ACHN (cell line): Measurements from ENCODE around the gene SRP9.
A peak's percentile ranks its signal among the peaks of the same experiment; 100 is the strongest.
"Not testable (repeated sequence)": the region's sequence is repeated elsewhere in the genome, so short reads cannot be mapped to it uniquely, and the experiment has no call there.

Source experiments
- DNase-seq: peaks from one replicate; pipeline ENCODE4 v3.0.0-alpha.2; 2015
- in situ Hi-C: cut with HindIII; loops from 2 replicates; pipeline ENCODE4 v1.10.0; 2017; ENCODE audit warnings: low sequenced_read_pairs, low pct_ligation_motif_present, low pct_unique_long_range_greater_than_20kb

The SRP9 gene

GRCh38 chr1:225752245-225752644 is 25.4 kb upstream of the SRP9 start:
- no peak for DNase-seq
- in situ Hi-C loops: no loop called here

- in situ Hi-C loops: no loop called here
- peak; percentile 44 for DNase-seq
Observed at GRCh38 chr1:225754940-225755641, 22.5 kb upstream of the SRP9 start.

DNA sequence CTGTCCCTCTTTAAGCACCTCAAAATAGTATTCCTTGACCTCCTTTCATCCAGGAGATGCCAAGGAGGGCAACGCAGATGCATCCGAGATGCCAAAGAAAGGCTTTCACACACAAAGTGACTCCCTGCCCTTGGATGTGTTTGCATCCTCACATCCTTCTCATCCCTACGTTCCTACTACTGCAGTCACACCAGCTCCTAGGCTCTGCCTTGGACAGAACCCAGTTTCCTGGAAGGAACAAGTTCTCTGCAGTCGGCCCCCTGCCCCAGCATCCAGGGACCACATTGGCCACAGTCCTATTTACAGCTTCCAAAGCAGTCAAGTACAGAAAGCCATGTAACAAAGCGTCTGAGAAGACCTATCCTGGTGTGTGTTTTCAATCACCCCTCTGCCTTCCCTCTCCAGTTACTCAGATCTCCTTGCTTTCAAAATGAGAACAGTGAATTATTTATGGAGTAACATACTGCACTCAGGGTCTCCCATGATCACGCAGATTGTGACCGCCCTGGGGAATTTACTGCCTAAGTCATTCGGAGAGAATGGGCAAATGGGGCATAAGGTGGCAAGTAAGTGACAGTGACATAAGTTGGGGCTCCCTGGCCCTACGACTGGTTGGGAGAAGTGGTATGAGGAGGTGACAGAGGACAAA is 21.8 kb upstream of the SRP9 start:
- in situ Hi-C loops: no loop called here

GRCh38 chr1:225757927-225758656 is 19.5 kb upstream of the SRP9 start:
- DNase-seq: no peak
- in situ Hi-C loops: no loop called here

More for the DNA sequence above, 21.8 kb upstream of the SRP9 start:
- DNase-seq: no peak

DNA sequence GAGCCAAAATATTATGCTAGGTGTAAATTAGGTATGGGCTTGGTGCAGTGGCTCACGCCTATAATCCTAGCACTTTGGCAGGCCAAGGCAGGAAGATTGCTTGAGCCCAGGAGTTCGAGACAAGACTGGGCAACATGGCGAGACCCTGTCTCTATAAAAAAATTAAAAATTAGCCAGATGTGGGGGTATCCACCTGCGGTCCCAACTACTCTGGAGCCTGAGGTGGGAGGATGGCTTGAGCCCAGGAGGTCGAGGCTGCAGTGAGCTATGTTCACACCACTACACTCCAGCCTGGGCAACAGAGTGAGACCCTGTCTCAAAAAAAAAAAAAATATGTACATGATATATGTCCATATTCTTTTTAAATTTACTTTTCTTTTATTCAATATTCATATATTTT is 17.7 kb upstream of the SRP9 start:
- in situ Hi-C loops: not testable (repeated sequence)

DNA sequence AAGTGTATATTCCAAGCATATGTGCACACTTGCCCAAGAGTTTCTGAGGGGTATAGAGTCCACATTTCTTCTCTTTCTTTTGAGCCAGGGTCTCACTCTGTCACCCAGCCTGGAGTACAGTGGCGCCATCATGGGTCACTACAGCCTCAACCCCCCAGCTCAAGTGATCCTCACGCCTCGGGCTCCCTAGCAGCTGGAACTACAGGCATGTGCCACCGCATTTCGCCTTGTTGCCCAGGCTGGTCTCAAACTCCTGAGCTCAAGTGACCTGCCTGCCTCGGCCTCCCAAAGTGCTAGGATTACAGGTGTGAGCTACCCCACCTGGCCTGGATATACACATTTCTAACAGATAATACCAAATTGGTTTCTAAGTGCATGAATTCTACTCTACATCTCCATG is 17.1 kb upstream of the SRP9 start:
- in situ Hi-C loops: no loop called here
- no peak for DNase-seq

More for the DNA sequence above, 17.7 kb upstream of the SRP9 start:
- DNase-seq: not testable (repeated sequence)

GRCh38 chr1:225761395-225761794 is 16.2 kb upstream of the SRP9 start:
- DNase-seq, in situ Hi-C loops: not testable (repeated sequence)

DNA sequence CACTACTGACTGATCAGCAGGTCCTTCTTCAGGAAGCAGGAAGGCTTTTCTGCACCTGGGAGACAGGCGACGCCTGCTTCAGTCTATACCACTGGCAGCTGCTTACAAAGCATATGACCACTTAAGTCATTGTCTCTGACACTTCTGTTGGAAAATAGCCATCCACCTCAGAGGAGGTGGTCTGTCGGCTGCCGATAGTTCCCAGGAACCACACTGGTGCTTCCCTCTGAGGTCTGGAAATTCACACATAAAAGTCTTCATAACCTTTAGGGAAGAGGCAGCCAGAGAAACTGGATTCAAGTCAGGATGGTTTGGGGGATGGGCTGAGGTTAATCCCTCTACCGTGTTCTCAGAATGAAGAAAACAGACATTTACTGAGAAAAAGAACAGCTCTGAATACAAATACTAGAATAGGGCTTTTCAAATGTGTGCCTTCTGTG is 15.6 kb upstream of the SRP9 start:
- in situ Hi-C loops: no loop called here
- DNase-seq: no peak

DNA sequence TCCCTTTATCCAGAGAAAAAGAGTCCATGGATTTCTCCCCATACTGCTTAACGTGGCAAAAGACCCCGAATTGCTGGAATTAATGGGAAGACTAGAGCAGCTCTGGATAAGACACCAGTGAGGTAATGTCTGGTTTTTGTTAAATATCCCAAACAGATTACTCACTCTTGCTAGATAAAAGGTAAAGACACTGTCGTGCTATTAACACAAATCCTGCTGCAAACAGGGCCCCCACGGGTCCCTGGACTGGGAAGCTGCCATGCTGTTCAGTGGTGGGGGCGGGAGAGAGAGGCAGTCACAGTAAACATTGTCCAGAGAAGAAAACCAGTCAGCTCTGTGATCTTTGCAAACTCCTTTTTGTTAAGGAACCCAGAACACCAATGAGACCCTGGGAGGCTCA is 15.2 kb upstream of the SRP9 start:
- DNase-seq: no peak
- in situ Hi-C loops: no loop called here

GRCh38 chr1:225763716-225764548 is 13.7 kb upstream of the SRP9 start:
- no peak for DNase-seq
- in situ Hi-C loops: no loop called here

- no peak for DNase-seq
- in situ Hi-C loops: no loop called here
Observed at GRCh38 chr1:225765982-225766674, 11.5 kb upstream of the SRP9 start.

DNA sequence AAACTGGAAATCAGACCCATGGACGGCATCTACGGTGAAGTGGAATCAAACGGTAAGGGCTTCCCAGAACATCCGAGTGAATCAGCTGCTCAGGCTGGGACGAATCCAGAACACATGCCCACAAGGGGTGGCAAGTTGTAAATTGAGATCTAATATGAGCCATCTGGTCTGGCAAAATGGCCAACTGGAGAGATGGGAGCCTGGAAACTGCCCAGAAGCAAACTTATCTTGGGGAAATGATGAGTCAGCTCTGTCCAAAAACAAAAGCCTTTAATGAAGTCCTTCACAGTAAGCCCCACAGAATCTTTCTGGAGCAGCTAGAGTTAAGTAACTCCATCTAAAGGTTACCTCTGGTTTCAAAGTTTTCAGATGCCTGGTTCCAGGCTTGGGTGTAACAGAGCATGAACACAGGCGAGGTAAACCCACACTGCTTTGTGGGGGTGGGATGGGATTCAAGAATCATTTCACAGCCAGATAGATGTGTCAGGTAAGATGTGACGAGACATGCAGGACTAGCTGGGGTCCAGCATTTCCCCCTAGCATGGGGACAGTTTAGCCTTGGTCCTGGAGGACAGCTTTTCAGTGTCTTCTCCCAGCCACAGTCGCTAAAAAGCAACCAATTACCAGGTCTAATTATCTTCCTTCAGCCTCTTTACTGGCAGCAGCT is 10.5 kb upstream of the SRP9 start:
- DNase-seq: no peak
- in situ Hi-C loops: no loop called here

GRCh38 chr1:225767634-225768540 is 9.7 kb upstream of the SRP9 start:
- DNase-seq: no peak
- in situ Hi-C loops: no loop called here

- in situ Hi-C loops: no loop called here
- DNase-seq: no peak
Observed at GRCh38 chr1:225768662-225769426, 8.8 kb upstream of the SRP9 start.

DNA sequence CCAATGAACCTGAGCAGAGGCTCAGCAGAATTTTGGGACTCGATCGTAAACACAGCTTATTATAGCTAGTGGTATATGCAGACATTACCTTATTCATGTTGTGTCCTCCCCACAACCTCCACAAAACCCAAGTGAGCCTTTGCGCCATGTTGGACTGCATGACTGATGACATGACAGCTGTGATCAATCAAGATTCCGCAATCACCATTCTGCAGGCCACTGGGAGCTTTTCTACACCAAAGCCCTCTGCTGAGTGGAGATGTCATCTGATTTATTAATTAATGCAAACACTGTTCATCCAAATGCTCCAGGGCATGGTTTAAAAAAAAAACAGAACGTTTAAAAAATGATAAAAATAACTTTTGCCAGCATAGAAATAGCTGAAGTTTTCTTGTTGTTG is 7.9 kb upstream of the SRP9 start:
- in situ Hi-C loops: no loop called here
- DNase-seq: no peak

- in situ Hi-C loops: no loop called here
- DNase-seq: no peak
Observed at GRCh38 chr1:225770561-225771248, 6.9 kb upstream of the SRP9 start.
